GM21526 (cell line): ENCODE data around the gene BBX.

Experiments
- ATAC-seq: cut with Tn5 transposase; IDR thresholded peaks from one replicate; pipeline ENCODE4 v1.9.1; 2021; ENCODE audit warnings: moderate library complexity; ENCODE audit not compliant: unreplicated experiment, low FRiP score

Gene BBX

DNA sequence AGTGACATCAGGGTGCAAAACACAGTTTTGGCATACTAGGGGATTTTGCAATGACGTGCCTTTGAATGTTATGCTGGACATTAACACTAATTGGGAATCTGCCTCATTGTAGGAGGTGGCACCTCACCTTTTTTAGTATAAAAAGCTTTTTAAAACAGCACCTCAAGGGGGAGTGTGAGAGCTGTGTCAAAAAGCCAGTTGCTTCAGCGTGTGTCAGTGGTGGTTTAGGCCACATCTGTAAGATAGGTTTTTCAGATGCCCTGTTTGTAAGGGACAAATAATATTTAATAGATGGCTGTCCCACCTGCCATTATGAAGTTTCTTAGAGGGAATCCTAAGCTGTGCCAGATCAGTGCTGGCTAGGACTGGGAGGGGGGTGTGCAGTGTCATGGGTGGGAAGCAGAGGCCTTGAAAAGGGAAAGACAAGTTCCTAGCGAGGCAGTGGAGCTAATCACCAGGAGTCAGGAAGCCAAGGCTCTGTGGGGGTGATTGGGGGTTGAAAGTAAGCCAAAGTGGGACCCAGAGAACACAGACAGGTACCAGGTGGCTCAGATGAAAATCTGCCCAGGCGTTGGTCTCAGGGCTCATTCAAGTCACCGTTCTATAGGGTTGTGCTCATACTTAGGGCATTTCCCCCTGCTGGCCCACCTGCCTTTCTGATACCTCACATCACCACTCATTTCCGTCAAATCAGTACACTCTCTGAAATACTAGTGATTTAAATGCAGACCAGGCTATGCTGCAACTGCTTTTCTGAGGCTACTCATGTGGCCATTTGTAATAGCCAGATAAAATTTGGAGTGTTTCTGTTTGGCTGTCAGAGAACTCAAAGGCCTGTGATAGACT lies 120.5 kb downstream of the BBX start:
- no peak for ATAC-seq

DNA sequence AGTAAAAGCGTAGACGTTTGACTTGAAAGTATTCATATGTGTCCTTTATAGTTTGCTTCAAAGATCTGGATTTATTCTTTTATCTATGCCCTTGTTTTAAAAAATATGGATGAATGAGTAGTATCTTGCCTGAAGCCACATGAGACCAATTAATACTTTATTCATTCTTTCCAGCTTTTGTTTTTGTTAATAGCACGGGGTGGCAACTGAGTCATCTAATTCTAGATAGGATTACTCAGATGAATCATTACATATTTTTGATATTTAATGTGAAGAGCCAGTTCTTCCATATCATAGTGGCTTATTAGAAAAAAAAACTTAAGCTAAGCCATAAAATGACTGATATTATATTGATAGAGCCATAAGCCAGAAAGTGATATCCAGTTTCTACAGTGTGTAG lies 121.9 kb downstream of the BBX start:
- ATAC-seq: no peak

DNA sequence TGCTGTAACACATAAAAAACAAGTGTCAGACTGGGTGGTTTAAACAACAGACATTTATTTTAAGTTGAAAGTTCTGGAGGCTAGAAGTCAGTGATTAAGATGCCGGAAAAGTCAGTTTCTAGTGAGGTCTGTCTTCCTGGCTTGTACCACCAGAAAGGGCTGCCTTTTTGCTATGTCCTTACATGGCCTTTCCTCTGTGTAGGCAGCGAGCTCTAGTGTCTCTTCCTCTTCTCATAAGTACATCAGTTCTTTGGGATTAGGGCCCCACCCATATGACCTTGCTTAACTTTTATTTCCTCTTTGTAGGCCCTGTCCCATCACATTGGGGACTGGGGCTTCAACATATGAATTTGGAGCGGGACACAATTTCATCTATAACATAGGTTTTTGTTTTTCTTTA lies 128.0 kb downstream of the BBX start:
- no peak for ATAC-seq

DNA sequence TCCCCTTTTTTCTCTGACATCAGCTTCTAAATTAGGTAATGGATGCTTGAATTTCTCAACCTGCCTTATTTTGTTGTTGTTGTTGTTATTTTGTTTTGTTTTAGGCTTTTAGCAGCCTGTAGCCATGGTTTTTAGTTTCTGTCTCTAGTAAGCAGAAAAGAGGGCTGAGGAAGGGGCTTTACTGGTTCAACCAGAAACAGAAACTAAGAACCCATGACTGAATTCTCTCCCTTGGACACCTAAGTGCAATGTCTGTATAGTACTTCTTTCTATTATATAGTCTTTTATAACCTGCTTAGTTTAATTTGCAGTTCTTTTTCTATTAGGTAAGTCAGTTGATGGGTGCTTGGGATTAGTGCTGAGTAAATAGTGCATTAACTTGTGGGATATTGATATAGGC lies 129.0 kb downstream of the BBX start:
- peak; percentile 54 for ATAC-seq

DNA sequence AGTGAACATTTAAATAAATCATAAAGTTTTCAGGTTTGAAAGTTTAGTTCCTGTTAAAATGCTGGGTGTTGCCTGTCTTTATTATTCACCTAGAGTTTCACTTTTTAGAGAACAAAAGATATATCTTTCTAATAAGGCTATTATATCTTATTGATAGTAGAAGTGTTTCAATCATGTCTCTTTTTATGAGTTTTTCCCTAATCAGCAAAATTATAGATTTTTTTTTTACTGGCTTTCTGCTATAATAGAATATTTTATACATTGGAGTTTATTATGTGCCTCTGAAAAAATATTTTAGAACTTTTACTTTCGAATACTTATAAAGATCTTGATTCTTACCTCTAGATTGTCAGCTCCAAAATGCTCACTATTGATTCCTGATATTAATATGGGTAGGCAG lies 131.5 kb downstream of the BBX start:
- no peak for ATAC-seq

DNA sequence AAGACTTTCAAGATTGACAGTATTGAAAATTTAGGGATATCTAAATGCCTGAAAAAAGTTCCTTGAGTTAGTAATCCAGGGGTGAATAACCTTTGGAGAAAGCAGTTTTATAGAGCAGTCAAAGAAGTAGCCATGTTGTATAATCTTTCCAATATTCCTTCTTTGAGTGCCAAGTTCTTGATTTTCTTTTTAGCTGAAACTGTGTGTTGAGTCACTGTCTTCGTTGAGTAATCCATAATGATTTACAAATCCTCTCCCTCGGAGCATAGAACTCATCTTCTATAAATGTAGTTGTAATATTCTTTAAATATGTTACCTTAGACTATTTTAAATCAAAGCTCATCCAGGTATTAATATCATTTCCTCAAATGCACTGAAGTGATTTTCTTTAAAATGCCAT lies 135.2 kb downstream of the BBX start:
- ATAC-seq: no peak

DNA sequence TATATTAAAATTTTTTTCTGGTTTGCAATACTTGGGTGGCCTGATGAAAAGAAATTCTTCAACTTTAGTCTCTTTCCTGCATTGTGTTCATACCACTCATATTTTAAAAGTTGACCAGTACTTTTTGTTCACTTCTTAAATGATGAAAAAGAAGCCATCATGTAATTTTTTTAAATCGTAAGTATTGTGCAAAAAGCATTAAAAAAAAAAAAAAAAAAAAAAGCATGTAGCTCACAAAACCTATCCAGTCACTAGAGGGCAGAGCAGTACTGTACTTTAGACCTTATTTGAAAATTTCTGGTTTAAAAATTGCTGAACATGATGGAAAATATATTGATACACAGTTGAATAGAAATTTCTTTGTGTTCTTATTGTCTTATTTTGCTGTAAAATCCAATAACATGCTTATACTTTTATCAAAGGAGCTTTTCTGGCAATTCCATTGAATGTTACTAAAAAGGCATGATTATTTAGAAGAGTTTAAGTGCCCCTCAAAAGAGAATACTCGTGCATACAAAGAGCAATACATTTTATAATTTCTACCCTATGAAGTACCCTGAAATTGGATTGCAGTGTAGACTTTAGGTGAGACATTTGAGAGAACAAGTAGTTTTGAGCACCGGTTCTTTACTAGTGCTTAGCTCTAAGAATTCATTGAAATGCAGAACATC lies 137.7 kb downstream of the BBX start:
- ATAC-seq: no peak

DNA sequence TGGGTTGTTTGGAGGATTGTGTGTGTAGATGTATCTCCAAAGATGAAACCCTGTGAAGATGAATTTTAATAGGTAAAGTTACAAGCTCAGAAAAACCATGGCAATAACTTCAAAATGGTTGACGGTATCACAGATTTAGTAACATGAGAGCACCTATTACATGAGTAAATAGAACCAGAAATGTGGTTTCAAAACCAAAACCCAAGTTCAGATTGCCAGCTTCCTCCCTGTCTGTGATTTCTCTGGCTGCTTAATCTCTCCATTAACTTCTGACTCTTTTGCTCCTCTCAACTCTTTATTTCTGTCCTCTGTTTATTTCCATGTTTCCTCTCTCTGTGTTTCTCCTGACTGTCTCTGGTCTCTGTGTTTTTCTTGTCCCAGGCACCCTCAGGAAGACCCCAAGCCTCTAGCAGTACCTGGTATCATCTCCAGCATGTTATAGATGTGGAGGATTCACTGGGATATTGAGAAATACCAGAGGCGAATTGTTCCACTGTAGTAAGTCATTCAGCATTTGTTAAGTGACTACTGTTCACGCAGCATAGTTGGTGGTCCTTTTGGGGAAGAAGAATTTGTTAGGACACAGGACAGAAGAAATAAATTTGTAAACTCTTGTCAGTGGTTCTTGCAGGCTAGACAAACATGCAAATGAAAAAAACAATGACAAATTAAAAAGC lies 138.8 kb downstream of the BBX start:
- no peak for ATAC-seq

DNA sequence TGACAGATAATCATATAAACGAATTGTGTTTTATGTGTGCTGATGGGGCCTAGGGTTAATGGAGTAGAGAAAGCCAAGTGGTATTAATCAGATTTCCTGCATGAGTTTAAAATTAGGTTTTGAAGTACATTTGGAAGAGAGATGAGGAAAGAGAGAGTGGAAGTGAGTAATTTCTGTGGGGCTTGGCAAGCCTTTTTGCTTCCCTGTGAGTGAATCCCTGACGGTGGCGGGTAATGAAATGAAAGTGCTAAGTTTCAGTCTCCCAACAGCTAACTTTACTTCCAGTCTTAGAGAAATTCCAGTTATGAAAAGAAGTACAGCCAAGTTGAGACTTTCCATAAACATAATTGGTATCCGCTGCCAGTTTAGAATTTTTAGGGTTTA lies 139.4 kb downstream of the BBX start:
- no peak for ATAC-seq

DNA sequence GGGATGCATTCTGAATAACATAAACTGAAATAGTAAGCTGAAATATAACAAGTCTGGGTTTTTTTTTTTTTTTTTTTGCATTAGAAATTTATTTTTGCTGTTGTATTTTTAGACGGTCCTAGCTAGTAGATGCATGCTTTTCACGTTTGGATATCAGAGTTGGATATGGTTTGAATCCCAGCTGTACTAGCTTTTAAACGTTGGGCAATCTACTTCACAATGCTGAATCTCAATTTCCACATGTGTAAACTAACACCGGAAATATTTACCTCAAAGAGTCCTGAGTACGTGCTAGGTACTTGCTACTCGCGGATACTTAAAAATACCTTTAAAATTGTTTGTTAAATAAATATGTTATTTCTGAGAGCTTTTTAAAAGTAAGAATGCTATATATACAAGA lies 139.8 kb downstream of the BBX start:
- no peak for ATAC-seq

DNA sequence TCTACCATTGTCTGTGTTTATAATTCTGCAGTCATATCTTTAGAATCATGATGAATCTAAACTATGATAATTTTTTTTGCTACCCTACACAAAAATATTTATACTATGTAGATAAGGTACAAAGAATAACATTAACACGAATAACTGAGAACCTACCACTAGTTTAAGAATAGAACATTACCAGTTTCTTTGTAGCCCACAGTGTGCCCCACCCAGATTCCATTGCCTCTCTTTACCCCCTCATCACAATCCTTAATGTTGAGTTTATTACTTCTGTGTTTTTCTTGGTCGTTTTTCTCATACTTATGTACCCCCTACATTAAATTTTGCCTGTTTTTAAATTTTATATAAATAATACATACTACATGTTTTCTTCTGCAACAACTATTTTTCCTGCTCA lies 140.5 kb downstream of the BBX start:
- no peak for ATAC-seq

DNA sequence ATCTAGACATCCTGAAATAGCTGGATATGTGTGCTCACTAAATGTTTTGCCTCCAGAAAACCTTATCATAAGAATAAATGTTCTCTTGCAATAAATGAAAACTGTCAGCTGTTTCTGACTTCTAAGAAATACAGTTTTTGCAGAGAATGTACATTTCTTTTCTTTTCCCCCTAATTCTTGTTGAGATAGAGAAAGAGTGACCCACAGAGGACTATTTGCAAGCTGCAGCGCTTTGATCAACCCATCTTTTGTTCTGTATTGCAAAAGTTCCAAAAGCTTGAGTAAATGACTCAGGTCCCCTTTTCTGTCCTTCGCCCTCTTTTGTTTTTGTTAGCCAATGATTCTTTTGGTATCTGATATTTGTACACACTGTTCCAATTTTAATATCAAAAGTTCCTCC lies 141.9 kb downstream of the BBX start:
- no peak for ATAC-seq

DNA sequence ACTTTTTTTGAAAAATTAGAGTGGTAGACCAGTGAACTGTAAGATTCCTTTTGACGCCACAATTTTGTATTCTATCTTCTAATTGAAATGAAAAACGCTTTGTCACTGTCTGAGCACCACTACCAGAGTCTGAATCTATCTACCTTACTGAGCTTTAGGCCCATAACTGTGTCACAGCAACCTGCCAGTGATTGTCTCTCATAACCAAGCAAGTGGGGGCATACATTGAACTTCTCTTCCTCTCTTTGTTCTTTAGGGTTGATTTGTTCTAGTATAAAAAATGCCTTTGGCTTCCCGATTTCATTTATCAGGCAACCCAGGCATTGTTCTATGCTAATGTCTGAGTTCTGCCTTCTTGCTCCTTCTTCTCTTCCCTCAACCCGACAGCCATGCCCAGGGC lies 142.6 kb downstream of the BBX start:
- no peak for ATAC-seq

DNA sequence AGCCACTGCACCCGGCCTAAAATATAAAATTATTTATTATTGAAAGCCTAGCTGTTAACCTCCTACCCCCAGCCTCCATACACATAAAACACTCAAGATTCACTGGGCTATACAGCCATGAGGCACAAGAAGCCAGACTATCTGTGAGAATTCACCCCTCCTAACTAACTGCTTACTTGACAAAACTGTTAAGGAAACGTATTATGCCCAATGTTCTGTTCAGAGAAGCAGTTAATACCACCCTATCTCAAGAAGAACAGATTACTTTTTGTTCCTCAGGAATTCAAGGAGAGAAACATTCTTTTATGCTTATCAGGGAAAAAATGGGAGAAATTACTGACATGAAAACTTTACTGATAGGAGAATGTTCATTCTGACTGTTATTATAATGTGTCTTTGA lies 144.1 kb downstream of the BBX start:
- ATAC-seq: no peak

DNA sequence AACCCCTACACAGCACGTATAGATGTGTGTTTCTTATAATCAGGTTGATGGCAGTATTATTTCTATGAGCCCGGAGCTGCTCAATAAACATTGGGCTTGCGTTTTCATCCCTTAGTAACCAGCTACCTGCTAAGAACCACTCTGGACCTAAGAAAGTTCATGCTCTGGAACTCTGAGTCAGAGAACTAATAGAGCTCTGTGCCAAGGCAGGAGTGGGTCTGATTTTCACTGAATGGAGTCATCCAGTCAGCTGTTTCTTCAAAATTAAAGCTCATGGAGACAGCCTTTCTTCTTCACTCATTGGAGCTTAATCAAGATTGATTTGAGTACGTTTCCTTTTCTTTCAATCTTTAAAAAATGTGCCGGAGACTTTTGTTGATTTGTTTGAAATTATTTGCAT lies 145.7 kb downstream of the BBX start:
- ATAC-seq: no peak

DNA sequence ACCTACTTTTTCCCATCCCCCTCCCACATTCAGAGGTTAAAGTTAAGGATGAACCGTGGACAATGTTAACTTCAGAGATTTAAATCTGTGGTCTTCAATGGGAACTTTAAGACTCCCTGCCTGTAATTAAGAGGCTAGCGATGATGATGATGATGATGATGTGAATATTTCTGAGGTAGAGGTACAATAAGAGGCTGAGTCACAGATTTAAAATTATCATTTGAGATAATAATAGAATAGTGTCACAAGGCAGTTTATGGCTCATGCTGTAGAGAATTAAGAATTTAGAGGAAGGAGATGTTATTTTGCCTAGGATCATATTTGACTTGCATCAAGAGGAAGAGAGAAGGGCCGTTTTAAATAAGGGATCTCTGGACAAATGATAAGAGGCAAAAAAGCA lies 146.2 kb downstream of the BBX start:
- ATAC-seq: no peak

DNA sequence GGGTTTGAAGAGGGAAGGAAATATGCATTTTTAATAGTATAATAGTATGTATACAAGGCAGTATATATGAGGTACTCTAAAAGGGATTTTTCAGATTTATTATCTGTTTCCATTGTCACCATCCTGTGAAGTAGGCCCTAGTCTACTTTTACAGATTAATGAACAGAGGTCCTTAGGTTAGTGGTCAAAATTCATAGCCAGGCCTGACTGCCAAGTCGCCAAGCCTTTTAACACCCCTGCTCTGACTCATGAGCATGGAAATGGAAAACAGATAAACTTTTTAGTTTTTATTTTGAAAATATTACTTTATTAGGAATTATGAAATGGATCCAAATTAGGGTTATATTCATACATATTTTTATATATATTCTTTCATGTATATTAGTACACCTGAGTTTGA lies 146.9 kb downstream of the BBX start:
- no peak for ATAC-seq

DNA sequence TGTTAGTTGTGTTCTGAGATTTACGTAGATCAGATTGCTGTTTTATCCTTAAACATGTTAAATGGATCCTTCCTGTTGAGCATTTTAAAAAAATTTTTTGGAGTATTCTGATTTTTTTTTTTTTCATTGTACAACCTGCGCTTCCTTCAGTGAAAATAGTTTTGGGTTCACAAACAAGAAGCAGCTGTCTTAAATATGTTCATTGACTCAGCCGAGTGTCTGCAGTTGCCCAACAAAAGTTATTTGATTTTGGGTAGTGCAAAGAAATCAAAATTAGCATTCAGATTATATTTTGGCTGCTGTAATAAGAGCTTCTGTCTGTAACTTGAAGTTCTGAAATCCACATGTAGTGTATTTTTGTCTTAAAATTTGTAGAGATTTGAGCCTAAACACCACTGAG lies 148.2 kb downstream of the BBX start:
- no peak for ATAC-seq

DNA sequence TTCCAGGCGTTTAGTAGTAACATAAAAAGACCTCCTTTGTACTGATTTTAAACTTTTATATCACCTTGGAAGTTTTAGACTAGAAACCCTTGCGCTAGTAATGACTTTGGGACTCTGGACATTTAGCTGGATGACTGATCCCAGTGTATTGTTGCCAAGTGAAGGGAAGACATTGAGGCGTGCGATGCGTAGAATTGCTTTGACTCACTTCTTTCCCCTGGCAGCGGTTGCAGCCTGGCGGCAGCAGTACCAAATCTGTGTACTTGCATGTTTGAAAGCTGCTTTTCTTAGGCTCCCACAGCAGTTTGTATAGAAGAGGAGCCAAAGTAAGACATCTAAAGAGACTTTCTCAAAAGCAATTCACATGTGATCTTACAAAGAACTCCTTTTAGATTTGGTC lies 151.6 kb downstream of the BBX start:
- no peak for ATAC-seq

DNA sequence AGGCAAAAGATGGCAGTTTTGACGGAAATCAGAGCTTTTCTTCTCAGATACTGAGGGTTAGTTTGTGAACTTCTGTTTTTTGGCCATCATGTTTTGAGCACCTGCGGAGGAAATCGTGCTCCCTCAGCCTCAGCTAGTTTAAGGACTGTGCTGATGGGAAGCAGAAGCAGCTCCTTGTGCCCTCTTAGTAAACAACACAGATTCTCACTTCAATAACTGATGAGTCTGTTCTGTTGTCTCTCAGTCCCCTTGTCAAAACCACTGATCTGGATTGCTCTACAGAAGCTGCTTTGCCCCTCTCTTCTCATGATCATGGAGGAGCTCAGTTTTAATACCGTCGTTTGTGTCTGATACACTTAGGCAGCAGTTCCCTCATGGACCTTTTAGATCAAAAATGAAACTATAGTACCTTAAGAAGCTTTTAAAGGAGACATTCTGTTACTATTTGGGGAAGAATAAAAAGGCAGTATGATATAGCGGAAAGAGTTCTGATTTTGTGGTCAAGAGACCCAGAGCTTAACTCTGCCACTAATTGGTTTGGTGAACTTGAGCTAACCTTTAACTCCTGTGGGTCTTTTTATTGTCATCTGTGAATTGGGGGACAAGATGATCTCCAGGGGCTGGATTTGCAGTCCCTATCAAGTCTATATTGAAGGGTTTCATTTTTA lies 152.6 kb downstream of the BBX start:
- no peak for ATAC-seq
